Endothelial cell (in vitro differentiated cells): Measurements from ENCODE around the gene SH3PXD2A. TPM values are rescaled to one million over a fixed set of nuclear protein-coding genes. Genes with fewer than 3 reads are reported as not detected.

Experiments used
- DNase-seq: peaks from one replicate; pipeline ENCODE4 v3.0.0; 2021; ENCODE audit warnings: low spot score
- H3K27ac Mint-ChIP-seq: one replicate; pipeline ENCODE4 v1.8.0; 2021; ENCODE audit warnings: mixed read lengths, inconsistent platforms; ENCODE audit not compliant: unreplicated experiment
- H3K27me3 Mint-ChIP-seq: one replicate; pipeline ENCODE4 v1.8.0; 2021; ENCODE audit warnings: mild to moderate bottlenecking, moderate library complexity, mixed read lengths, inconsistent platforms; ENCODE audit not compliant: unreplicated experiment
- H3K36me3 Mint-ChIP-seq: one replicate; pipeline ENCODE4 v1.8.0; 2021; ENCODE audit warnings: mild to moderate bottlenecking, low read depth, mixed read lengths, inconsistent platforms; ENCODE audit not compliant: unreplicated experiment
- H3K4me1 Mint-ChIP-seq: one replicate; pipeline ENCODE4 v1.8.0; 2021; ENCODE audit warnings: mild to moderate bottlenecking, mixed read lengths, inconsistent platforms; ENCODE audit not compliant: unreplicated experiment
- H3K4me3 Mint-ChIP-seq: one replicate; pipeline ENCODE4 v1.8.0; 2021; ENCODE audit warnings: mild to moderate bottlenecking, mixed read lengths, inconsistent platforms; ENCODE audit not compliant: unreplicated experiment
- H3K9me3 Mint-ChIP-seq: one replicate; pipeline ENCODE4 v1.8.0; 2021; ENCODE audit warnings: mixed read lengths, inconsistent platforms; ENCODE audit not compliant: unreplicated experiment
- CTCF ChIP-seq: fragments of 200-600 bp; sonication (generic); IDR thresholded peaks from one replicate; pipeline ENCODE4 v1.5.0; 2021; ENCODE audit warnings: antibody characterized with exemption; ENCODE audit not compliant: unreplicated experiment
- total RNA-seq: library from RNA; stranded (reverse); fragmentation: NEBNext Ultra II Directional; extraction: Animal tissue kit (Norgen Biotek cat#: 25700); gene quantifications from one replicate; pipeline ENCODE4 v1.2.1, GENCODE V29; 2021; ENCODE audit not compliant: unreplicated experiment

SH3PXD2A gene
- total RNA-seq, 1 donor from 2014 or later: 59.9 TPM

- H3K27ac Mint-ChIP-seq: no peak overlapping the region
- peaks cover 12% of the 10 kb centered on the region for H3K4me1 Mint-ChIP-seq
- H3K9me3 Mint-ChIP-seq: no peaks in the 10 kb centered on the region
- TF ChIP-seq CTCF: no peak
- no peak for DNase-seq
- H3K4me3 Mint-ChIP-seq: no peak overlapping the region
- H3K27me3 Mint-ChIP-seq: peaks cover 22% of the 10 kb centered on the region
- peaks cover 16% of the 10 kb centered on the region for H3K36me3 Mint-ChIP-seq
Measured at GRCh38 chr10:103696411-103697145, 158.8 kb downstream of the SH3PXD2A start.

GRCh38 chr10:103696094-103696410, 159.3 kb downstream of the SH3PXD2A start:
- no peaks in the 10 kb centered on the region for H3K9me3 Mint-ChIP-seq
- peaks cover 22% of the 10 kb centered on the region for H3K27me3 Mint-ChIP-seq
- no peak overlapping the region for H3K27ac Mint-ChIP-seq
- DNase-seq: no peak
- peaks cover 18% of the 10 kb centered on the region for H3K36me3 Mint-ChIP-seq
- TF ChIP-seq CTCF: no peak
- no peak overlapping the region for H3K4me3 Mint-ChIP-seq
- H3K4me1 Mint-ChIP-seq: peaks cover 14% of the 10 kb centered on the region

- Mint-ChIP-seq H3K9me3 (no peaks in the 10 kb centered on the region), H3K4me3 (no peak overlapping the region), H3K36me3 (peaks cover 21% of the 10 kb centered on the region), H3K4me1 (peaks cover 14% of the 10 kb centered on the region), H3K27ac (no peak overlapping the region), H3K27me3 (peaks cover 22% of the 10 kb centered on the region)
- DNase-seq: no peak
- no peak for TF ChIP-seq CTCF
Measured at GRCh38 chr10:103695584-103696005, 159.8 kb downstream of the SH3PXD2A start.

GRCh38 chr10:103693812-103694205, 161.6 kb downstream of the SH3PXD2A start:
- H3K4me1 Mint-ChIP-seq: peaks cover 14% of the 10 kb centered on the region
- H3K27me3 Mint-ChIP-seq: peaks cover 22% of the 10 kb centered on the region
- H3K27ac Mint-ChIP-seq: peak overlapping the region; percentile 42
- H3K4me3 Mint-ChIP-seq: peak overlapping the region; percentile 86
- no peaks in the 10 kb centered on the region for H3K9me3 Mint-ChIP-seq
- TF ChIP-seq CTCF: no peak
- no peak for DNase-seq
- peaks cover 32% of the 10 kb centered on the region for H3K36me3 Mint-ChIP-seq

- peak overlapping the region; percentile 42 for H3K27ac Mint-ChIP-seq
- H3K36me3 Mint-ChIP-seq: peaks cover 31% of the 10 kb centered on the region
- no peaks in the 10 kb centered on the region for H3K9me3 Mint-ChIP-seq
- peak; percentile 33 for DNase-seq
- no peak for TF ChIP-seq CTCF
- peaks cover 22% of the 10 kb centered on the region for H3K27me3 Mint-ChIP-seq
- H3K4me1 Mint-ChIP-seq: peaks cover 14% of the 10 kb centered on the region
- H3K4me3 Mint-ChIP-seq: peak overlapping the region; percentile 86
Measured at GRCh38 chr10:103692952-103693811, 162.2 kb downstream of the SH3PXD2A start.
